KOPT-K1 (cell line): Measurements from ENCODE around the gene KRTAP5-9.
A peak's percentile ranks its signal among the peaks of the same experiment; 100 is the strongest.

Experiments
- H3K27ac ChIP-seq: fragments of 200-600 bp; sonication (generic); 2 replicates; pipeline ENCODE4 v1.5.1; 2016; ENCODE audit warnings: antibody characterized with exemption, mild to moderate bottlenecking, low read depth, low read length; ENCODE audit not compliant: poor library complexity, severe bottlenecking
- H3K36me3 ChIP-seq: fragments of 200-600 bp; sonication (generic); 2 replicates; pipeline ENCODE4 v1.5.1; 2017; ENCODE audit warnings: antibody characterized with exemption, mild to moderate bottlenecking, low read length, moderate library complexity; ENCODE audit not compliant: insufficient read depth
- H3K9me3 ChIP-seq: fragments of 200-600 bp; sonication (generic); 2 replicates; pipeline ENCODE4 v1.5.1; 2017; ENCODE audit warnings: antibody characterized with exemption, low read length, mild to moderate bottlenecking; ENCODE audit not compliant: insufficient read depth, poor library complexity, severe bottlenecking

Gene KRTAP5-9

GRCh38 chr11:71548120-71548519, at the start of gene KRTAP5-9:
KRTAP5-9 (plus strand) TSS chr11:71548420; CDS start chr11:71548658, 238 bp downstream.
- no peak within 1 kb of the TSS for H3K27ac ChIP-seq
- H3K36me3 ChIP-seq = no peaks in the 10 kb centered on the region
- no peaks in the 10 kb centered on the region for H3K9me3 ChIP-seq

DNA sequence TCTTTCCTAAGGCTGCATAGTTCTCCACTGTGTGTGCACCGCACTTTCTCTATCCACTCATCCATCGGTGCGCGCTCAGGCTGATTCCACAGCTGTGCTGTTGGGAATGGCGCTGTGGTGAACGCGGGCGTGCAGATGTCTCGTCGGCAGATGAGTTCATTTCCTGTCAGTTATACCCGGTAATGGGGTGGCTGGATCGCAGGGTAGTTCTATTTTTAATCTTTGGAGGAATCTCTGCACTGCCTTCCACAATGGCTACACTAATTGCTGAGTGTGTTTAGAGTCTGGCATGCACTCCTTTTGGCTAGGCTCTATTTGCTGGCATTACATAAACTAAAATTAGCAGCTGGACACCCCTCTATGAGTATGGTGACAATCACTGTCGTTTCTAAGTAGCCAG, 49.1 kb upstream of the KRTAP5-9 start:
- Histone ChIP-seq H3K9me3 (peaks cover 6% of the 10 kb centered on the region), H3K27ac (peak overlapping the region; percentile 75), H3K36me3 (peaks cover 82% of the 10 kb centered on the region)

- Histone ChIP-seq H3K36me3 (peaks cover 77% of the 10 kb centered on the region), H3K9me3 (peaks cover 6% of the 10 kb centered on the region)
These were observed 48.7 kb upstream of the KRTAP5-9 start for GRCh38 chr11:71499546-71499945.

GRCh38 chr11:71500601-71501021, 47.6 kb upstream of the KRTAP5-9 start:
- Histone ChIP-seq H3K27ac (peak overlapping the region; percentile 75), H3K36me3 (peaks cover 67% of the 10 kb centered on the region), H3K9me3 (peaks cover 6% of the 10 kb centered on the region)

More at GRCh38 chr11:71499546-71499945, 48.7 kb upstream of the KRTAP5-9 start:
- H3K27ac ChIP-seq = peak overlapping the region; percentile 75

- peaks cover 1% of the 10 kb centered on the region for H3K9me3 ChIP-seq
- H3K36me3 ChIP-seq = peaks cover 66% of the 10 kb centered on the region
- H3K27ac ChIP-seq = peak overlapping the region; percentile 75
These were observed 46.9 kb upstream of the KRTAP5-9 start for GRCh38 chr11:71501071-71501985.

- Histone ChIP-seq H3K36me3 (peaks cover 59% of the 10 kb centered on the region), H3K9me3 (peaks cover under 1% of the 10 kb centered on the region), H3K27ac (no peak overlapping the region)
These were observed 46.2 kb upstream of the KRTAP5-9 start for GRCh38 chr11:71502026-71502425.

GRCh38 chr11:71502871-71503435, 45.3 kb upstream of the KRTAP5-9 start:
- Histone ChIP-seq H3K27ac (no peak overlapping the region), H3K9me3 (peaks cover 8% of the 10 kb centered on the region), H3K36me3 (peaks cover 50% of the 10 kb centered on the region)

- H3K36me3 ChIP-seq = peaks cover 34% of the 10 kb centered on the region
- H3K27ac ChIP-seq = no peak overlapping the region
- H3K9me3 ChIP-seq = peaks cover 18% of the 10 kb centered on the region
These were observed 43.7 kb upstream of the KRTAP5-9 start for GRCh38 chr11:71504531-71504930.

DNA sequence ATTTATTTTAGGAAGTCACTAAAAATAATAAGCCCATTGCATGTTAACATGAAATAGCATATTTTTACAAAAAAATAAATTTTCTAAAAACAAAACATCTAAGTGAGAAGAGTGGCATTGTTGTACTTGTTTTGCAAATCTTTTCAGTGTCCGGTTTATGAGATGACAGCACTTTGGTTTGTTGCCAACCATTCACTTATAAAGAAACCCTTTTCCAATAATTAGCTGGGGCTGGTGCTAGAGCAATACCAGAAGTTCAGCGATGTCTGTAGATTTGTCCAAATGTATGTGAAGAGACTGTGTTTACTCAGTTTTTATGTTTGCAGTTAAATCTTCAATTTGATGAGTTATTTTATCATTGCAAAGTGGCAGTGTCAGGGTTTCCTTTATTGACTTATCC, 43.2 kb upstream of the KRTAP5-9 start:
- H3K27ac ChIP-seq = no peak overlapping the region
- H3K9me3 ChIP-seq = peaks cover 21% of the 10 kb centered on the region
- H3K36me3 ChIP-seq = peaks cover 30% of the 10 kb centered on the region

DNA sequence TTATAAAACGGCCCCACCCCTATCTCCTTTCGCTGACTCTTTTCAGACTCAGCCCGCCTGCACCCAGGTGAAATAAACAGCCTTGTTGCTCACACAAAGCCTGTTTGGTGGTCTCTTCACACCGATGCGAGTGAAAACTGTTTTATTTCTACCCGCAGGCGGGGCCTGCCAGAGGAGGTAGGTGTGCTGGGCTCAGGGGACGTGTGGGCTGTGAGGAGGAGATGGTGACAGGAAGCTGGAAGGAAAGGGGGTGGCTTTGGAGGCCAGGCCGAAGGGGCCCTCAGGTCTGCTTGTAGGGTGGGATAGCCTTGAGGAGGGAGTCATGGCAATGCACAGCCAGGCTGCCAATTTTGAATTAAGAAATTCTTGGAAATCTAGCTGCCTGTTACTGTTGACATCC, 42.4 kb upstream of the KRTAP5-9 start:
- H3K9me3 ChIP-seq = peaks cover 28% of the 10 kb centered on the region
- no peak overlapping the region for H3K27ac ChIP-seq
- peaks cover 22% of the 10 kb centered on the region for H3K36me3 ChIP-seq

- Histone ChIP-seq H3K36me3 (peaks cover 9% of the 10 kb centered on the region; the same call in 1 of the 2 replicates), H3K27ac (no peak overlapping the region), H3K9me3 (peaks cover 30% of the 10 kb centered on the region)
These were observed 41.1 kb upstream of the KRTAP5-9 start for GRCh38 chr11:71507102-71507501.

- H3K27ac ChIP-seq = no peak overlapping the region
- H3K9me3 ChIP-seq = no peaks in the 10 kb centered on the region
- no peaks in the 10 kb centered on the region for H3K36me3 ChIP-seq
These were observed 29.4 kb upstream of the KRTAP5-9 start for GRCh38 chr11:71518506-71519471.

GRCh38 chr11:71519546-71519945, 28.7 kb upstream of the KRTAP5-9 start:
- no peaks in the 10 kb centered on the region for H3K36me3 ChIP-seq
- H3K9me3 ChIP-seq = no peaks in the 10 kb centered on the region
- H3K27ac ChIP-seq = no peak overlapping the region

DNA sequence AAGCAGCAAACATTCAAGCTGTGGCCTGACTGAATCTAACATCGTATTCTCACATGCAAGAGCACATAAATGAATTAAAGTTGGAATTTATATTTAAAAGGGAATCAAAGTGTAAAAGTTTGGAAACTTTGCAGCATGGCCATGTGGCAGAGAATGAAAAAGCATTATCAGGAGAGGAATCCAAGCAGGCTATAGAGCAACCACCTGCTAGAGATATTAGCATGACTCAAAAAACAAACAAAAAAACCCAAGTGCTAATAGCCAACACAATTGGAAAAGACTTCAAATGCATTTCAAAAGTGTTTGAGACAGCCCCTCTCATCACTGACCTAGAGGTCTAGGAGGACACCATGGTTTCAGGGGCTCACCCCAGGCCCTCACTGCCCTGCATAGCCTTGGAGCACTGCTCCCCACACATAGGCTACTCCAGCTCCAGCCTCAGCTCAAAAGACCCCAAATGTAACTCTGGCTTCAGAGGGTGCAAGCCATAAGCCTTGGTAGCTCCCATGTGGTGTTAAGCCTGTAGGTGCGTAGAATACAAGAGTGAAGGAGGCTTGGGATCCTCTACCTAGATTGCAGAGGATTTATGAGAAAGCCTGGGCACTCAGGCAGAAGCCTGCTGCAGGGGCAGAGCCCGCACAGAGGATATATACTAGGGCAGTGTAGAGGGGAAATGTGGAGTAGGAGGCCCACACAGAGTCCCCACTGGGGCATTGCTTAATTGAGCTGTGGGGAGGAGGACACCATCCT, 22.9 kb upstream of the KRTAP5-9 start:
- Histone ChIP-seq H3K36me3 (no peaks in the 10 kb centered on the region), H3K9me3 (no peaks in the 10 kb centered on the region)

More for the DNA sequence above, 22.9 kb upstream of the KRTAP5-9 start:
- H3K27ac ChIP-seq = no peak overlapping the region
